ENCODE measurements around the gene USP12.
"Not testable (repeated sequence)": the region's sequence is repeated elsewhere in the genome, so short reads cannot be mapped to it uniquely, and the experiment has no call there.

Gene USP12

GRCh38 chr13:27171244-27171826, at the start of gene USP12:
USP12 (minus strand) TSS chr13:27171811; CDS start chr13:27171639, 172 bp downstream.
- TF ChIP-seq, protein P1, sequence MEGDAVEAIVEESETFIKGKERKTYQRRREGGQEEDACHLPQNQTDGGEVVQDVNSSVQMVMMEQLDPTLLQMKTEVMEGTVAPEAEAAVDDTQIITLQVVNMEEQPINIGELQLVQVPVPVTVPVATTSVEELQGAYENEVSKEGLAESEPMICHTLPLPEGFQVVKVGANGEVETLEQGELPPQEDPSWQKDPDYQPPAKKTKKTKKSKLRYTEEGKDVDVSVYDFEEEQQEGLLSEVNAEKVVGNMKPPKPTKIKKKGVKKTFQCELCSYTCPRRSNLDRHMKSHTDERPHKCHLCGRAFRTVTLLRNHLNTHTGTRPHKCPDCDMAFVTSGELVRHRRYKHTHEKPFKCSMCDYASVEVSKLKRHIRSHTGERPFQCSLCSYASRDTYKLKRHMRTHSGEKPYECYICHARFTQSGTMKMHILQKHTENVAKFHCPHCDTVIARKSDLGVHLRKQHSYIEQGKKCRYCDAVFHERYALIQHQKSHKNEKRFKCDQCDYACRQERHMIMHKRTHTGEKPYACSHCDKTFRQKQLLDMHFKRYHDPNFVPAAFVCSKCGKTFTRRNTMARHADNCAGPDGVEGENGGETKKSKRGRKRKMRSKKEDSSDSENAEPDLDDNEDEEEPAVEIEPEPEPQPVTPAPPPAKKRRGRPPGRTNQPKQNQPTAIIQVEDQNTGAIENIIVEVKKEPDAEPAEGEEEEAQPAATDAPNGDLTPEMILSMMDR (IDR thresholded peaks at IDR 0.05; ENCODE audit: low read depth, low read length) = peak; percentile 68
- DNase-seq = peak; percentile 74
- Histone ChIP-seq H3K4me3 (ENCODE audit: low read depth, low read length) (peak within 1 kb of the TSS; percentile 82), H3K9me3 (ENCODE audit: severe bottlenecking) (no peaks in the 10 kb centered on the region), H3K27me3 (ENCODE audit: insufficient read depth, low read depth, severe bottlenecking) (no peaks in the 10 kb centered on the region), H3K36me3 (no peaks in the 10 kb centered on the region; the same call in 1 of the 2 replicates), H3K27ac (peak within 1 kb of the TSS; percentile 80)

DNA sequence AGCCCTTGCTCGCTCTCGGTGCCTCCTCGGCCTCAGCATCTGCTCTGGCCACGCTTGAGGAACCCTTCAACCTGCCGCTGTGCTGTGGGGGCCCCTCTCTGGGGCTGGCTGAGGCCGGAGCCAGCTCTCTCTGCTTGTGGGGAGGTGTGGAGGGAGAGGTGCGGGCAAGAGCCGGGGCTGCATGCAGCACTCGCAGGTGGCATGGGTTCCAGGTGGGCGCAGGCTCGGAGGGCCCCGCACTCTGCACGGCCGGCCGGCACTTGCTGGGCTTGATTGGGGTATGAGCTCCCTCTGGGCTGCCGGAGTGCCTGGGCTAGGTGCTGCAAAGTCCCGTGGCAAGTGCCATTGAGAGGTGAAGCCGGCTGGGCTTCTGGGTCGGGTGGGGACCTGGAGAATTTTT, 48.0 kb upstream of the USP12 start:
- Histone ChIP-seq H3K27me3 (ENCODE audit: insufficient read depth, low read depth, severe bottlenecking) (no peaks in the 10 kb centered on the region), H3K36me3 (no peaks in the 10 kb centered on the region), H3K27ac (no peak overlapping the region), H3K4me3 (ENCODE audit: low read depth, low read length) (no peak overlapping the region), H3K9me3 (ENCODE audit: severe bottlenecking) (peaks cover 22% of the 10 kb centered on the region)
- TF ChIP-seq, protein P1 (IDR thresholded peaks at IDR 0.05; ENCODE audit: low read depth, low read length) = no peak
- DNase-seq = no peak

- H3K36me3 ChIP-seq; H3K27me3 ChIP-seq (ENCODE audit: insufficient read depth, low read depth, severe bottlenecking); H3K4me3 ChIP-seq (ENCODE audit: low read depth, low read length); H3K27ac ChIP-seq; DNase-seq: not testable (repeated sequence)
- H3K9me3 ChIP-seq (ENCODE audit: severe bottlenecking) = peaks cover 20% of the 10 kb centered on the region
These were observed 47.2 kb upstream of the USP12 start for GRCh38 chr13:27218861-27219260.

GRCh38 chr13:27217791-27218190, 46.2 kb upstream of the USP12 start:
- DNase-seq; H3K4me3 ChIP-seq (ENCODE audit: low read depth, low read length); H3K27ac ChIP-seq; H3K36me3 ChIP-seq; H3K27me3 ChIP-seq (ENCODE audit: insufficient read depth, low read depth, severe bottlenecking): not testable (repeated sequence)
- H3K9me3 ChIP-seq (ENCODE audit: severe bottlenecking) = peaks cover 18% of the 10 kb centered on the region

GRCh38 chr13:27213386-27213785, 41.8 kb upstream of the USP12 start:
- not testable (repeated sequence) for H3K27me3 ChIP-seq (ENCODE audit: insufficient read depth, low read depth, severe bottlenecking)

DNA sequence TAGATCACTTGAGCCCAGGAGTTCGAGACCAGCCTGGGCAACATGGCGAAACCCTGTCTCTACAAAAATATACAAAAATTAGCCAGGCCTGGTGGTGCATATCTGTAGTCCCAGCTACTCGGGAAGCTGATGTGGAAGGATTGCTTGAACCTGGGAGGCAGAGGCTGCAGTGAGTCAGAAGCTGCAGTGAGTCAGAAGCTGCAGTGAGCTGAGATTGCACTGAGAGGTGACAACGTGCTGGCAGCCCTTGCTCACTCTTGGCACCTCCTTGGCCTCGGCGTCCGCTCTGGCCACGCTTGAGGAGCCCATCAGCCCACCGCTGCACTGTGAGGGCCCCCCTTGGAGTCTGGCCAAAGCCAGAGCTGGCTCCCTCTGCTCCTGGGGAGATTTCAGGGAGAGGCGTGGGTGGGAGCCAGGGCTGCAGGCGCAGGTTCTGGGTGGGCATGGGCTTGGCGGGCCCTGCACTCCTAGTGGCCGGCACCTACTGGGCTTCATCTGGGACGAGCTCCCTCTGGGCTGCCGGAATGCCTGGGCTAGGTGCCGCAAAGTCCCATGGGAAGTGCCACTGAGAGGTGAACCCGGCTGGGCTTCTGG, 40.3 kb upstream of the USP12 start:
- TF ChIP-seq, protein P1 (IDR thresholded peaks at IDR 0.05; ENCODE audit: low read depth, low read length) = no peak
- DNase-seq = no peak

More at GRCh38 chr13:27213386-27213785, 41.8 kb upstream of the USP12 start:
- not testable (repeated sequence) for H3K27ac ChIP-seq; H3K4me3 ChIP-seq (ENCODE audit: low read depth, low read length); DNase-seq; H3K36me3 ChIP-seq
- H3K9me3 ChIP-seq (ENCODE audit: severe bottlenecking) = peaks cover 10% of the 10 kb centered on the region

GRCh38 chr13:27211271-27211670, 39.7 kb upstream of the USP12 start:
- DNase-seq = no peak
- no peak overlapping the region for H3K4me3 ChIP-seq (ENCODE audit: low read depth, low read length)
- no peaks in the 10 kb centered on the region for H3K27me3 ChIP-seq (ENCODE audit: insufficient read depth, low read depth, severe bottlenecking)
- TF ChIP-seq, protein P1 (IDR thresholded peaks at IDR 0.05; ENCODE audit: low read depth, low read length) = no peak
- H3K36me3 ChIP-seq = no peaks in the 10 kb centered on the region
- peaks cover 10% of the 10 kb centered on the region for H3K9me3 ChIP-seq (ENCODE audit: severe bottlenecking)
- H3K27ac ChIP-seq = no peak overlapping the region

More for the DNA sequence above, 40.3 kb upstream of the USP12 start:
- Histone ChIP-seq H3K9me3 (ENCODE audit: severe bottlenecking) (peaks cover 10% of the 10 kb centered on the region), H3K4me3 (ENCODE audit: low read depth, low read length) (no peak overlapping the region), H3K27me3 (ENCODE audit: insufficient read depth, low read depth, severe bottlenecking) (no peaks in the 10 kb centered on the region), H3K27ac (no peak overlapping the region), H3K36me3 (no peaks in the 10 kb centered on the region)
